Fibroblast of mammary gland (primary cell): ENCODE data around the gene PHF12.
A peak's percentile ranks its signal among the peaks of the same experiment; 100 is the strongest.

ENCODE experiments used
- DNase-seq: peaks from one replicate; pipeline ENCODE4 v3.0.0-alpha.2; 2010; ENCODE audit warnings: low read depth
- H3K4me3 ChIP-seq: 2 replicates; pipeline ENCODE4 v1.5.1; 2011; ENCODE audit warnings: low read depth, mild to moderate bottlenecking, low read length, moderate library complexity; ENCODE audit not compliant: control insufficient read depth
- CTCF ChIP-seq: conservative IDR thresholded peaks from 2 replicates; pipeline ENCODE4 v1.5.1; 2011; ENCODE audit warnings: low read depth, low read length, inconsistent platforms; ENCODE audit not compliant: control insufficient read depth, insufficient read depth

Gene PHF12

GRCh38 chr17:28855336-28855679 lies 96.0 kb downstream of the PHF12 start:
- no peak for DNase-seq
- no peak for TF ChIP-seq CTCF
- peak overlapping the region; percentile 96 for H3K4me3 ChIP-seq
